Uterus (tissue), 4 donors: ENCODE data around the gene TOMM40. TPM values are rescaled to one million over a fixed set of nuclear protein-coding genes. Genes with fewer than 3 reads are reported as not detected.

Experiments
- DNase-seq, 2 donors: peaks; one replicate each; pipeline ENCODE4 v3.0.0-alpha.2; 2019 to 2020
- H3K27ac ChIP-seq, 2 donors: fragments of 200-600 bp; sonication (generic); 1 replicate in 1 of 2; 2 replicates in 1 of 2; pipeline ENCODE4 v1.5.1; 2016 to 2018
- H3K27me3 ChIP-seq, 2 donors: fragments of 200-600 bp; sonication (generic); one replicate each; pipeline ENCODE4 v1.5.1; 2018 to 2019; ENCODE audit warnings: control low read depth in 1 of 2
- H3K36me3 ChIP-seq, 2 donors: fragments of 200-600 bp; sonication (generic); one replicate each; pipeline ENCODE4 v1.5.1; 2019; ENCODE audit warnings: control low read depth in 1 of 2
- H3K4me1 ChIP-seq, 2 donors: fragments of 200-600 bp; sonication (generic); one replicate each; pipeline ENCODE4 v1.5.1; 2018 to 2019; ENCODE audit warnings: control low read depth in 1 of 2
- H3K4me3 ChIP-seq, 2 donors: fragments of 200-600 bp; sonication (generic); 1 replicate in 1 of 2; 2 replicates in 1 of 2; pipeline ENCODE4 v1.5.1; 2018 to 2019; ENCODE audit warnings: mild to moderate bottlenecking in 1 of 2
- H3K9me3 ChIP-seq, 2 donors: fragments of 200-600 bp; sonication (generic); one replicate each; pipeline ENCODE4 v1.5.1; 2019; ENCODE audit warnings: control low read depth in 1 of 2
- POLR2A ChIP-seq, 2 donors: fragments of 450-650 bp; IDR thresholded peaks; one replicate each; pipeline ENCODE4 v1.6.1; 2016; ENCODE audit warnings: antibody characterized with exemption in 2 of 2, mild to moderate bottlenecking in 1 of 2, moderate library complexity in 1 of 2
- intact Hi-C: fragments of 100-400 bp; cut with DNase I; formaldehyde crosslinking; loops from one replicate; pipeline ENCODE4 v1.15.1; 2023; ENCODE audit warnings: low total_unique reads
- total RNA-seq, 4 donors: library from RNA; depleted of rRNA in 3 of 4; stranded (reverse); fragments of >200 nt in 3 of 4; gene quantifications; one replicate each; pipeline versions ENCODE4 v1.1.0 to v1.2.4, GENCODE V29; 2014 to 2023
- TF ChIP-seq, protein P1 (sequence below), 4 experiments: fragments of 200-600 bp in 2 of 4; fragments of 450-650 bp in 2 of 4; sonication (generic) in 2 of 4; IDR thresholded peaks; one replicate each; pipeline ENCODE4 v1.5.1; 2016 to 2019; ENCODE audit warnings: antibody characterized with exemption in 4 of 4, mild to moderate bottlenecking in 2 of 4, moderate library complexity in 1 of 4
- donor health status: DM: yes; HTN: yes; CAD: no.

TOMM40 gene
- total RNA-seq, 4 donors from 2014 or later = 10.5 to 38.2 (median 24.1) TPM

GRCh38 chr19:44865196-44865767 is 25.8 kb upstream of the TOMM40 start:
- no peaks in the 10 kb centered on the region for H3K27me3 ChIP-seq
- intact Hi-C loops = no loop called here
- no peak overlapping the region for H3K4me3 ChIP-seq
- no peaks in the 10 kb centered on the region for H3K9me3 ChIP-seq
- no peaks in the 10 kb centered on the region for H3K36me3 ChIP-seq
- DNase-seq = no peak
- no peak overlapping the region for H3K27ac ChIP-seq
- H3K4me1 ChIP-seq = no peaks in the 10 kb centered on the region
- TF ChIP-seq, protein P1, sequence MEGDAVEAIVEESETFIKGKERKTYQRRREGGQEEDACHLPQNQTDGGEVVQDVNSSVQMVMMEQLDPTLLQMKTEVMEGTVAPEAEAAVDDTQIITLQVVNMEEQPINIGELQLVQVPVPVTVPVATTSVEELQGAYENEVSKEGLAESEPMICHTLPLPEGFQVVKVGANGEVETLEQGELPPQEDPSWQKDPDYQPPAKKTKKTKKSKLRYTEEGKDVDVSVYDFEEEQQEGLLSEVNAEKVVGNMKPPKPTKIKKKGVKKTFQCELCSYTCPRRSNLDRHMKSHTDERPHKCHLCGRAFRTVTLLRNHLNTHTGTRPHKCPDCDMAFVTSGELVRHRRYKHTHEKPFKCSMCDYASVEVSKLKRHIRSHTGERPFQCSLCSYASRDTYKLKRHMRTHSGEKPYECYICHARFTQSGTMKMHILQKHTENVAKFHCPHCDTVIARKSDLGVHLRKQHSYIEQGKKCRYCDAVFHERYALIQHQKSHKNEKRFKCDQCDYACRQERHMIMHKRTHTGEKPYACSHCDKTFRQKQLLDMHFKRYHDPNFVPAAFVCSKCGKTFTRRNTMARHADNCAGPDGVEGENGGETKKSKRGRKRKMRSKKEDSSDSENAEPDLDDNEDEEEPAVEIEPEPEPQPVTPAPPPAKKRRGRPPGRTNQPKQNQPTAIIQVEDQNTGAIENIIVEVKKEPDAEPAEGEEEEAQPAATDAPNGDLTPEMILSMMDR (IDR thresholded peaks at IDR 0.05) = no peak
- TF ChIP-seq POLR2A (IDR thresholded peaks at IDR 0.05) = no peak

- Histone ChIP-seq H3K36me3 (no peaks in the 10 kb centered on the region), H3K27ac (no peak overlapping the region), H3K4me3 (no peak overlapping the region), H3K27me3 (no peaks in the 10 kb centered on the region), H3K4me1 (no peaks in the 10 kb centered on the region), H3K9me3 (no peaks in the 10 kb centered on the region)
- no peak for DNase-seq
- TF ChIP-seq, protein P1 (IDR thresholded peaks at IDR 0.05) = no peak
- TF ChIP-seq POLR2A (IDR thresholded peaks at IDR 0.05) = no peak
- intact Hi-C loops = no loop called here
Measured at GRCh38 chr19:44866664-44867063, 24.4 kb upstream of the TOMM40 start.

DNA sequence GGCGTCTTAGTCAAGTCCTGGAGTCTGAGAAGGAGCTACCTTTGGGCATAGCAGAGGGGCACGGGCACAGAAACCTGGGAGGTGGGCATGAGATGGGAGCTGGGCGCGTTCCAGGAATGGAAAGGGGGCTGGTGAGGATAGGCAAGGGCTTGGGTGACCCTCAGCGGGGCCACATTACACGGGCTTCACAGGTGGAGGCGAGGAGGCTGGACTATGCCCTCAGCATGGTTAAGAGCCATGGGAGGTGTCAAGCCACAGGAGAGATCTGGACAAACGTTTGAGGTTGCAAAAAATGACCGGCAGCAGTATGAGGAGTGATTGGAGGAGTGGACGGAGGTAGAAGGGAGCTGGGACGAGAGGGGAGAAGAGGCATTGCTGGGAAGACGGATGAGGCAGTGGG is 23.5 kb upstream of the TOMM40 start:
- H3K9me3 ChIP-seq = no peaks in the 10 kb centered on the region
- H3K4me1 ChIP-seq = no peaks in the 10 kb centered on the region
- no peak overlapping the region for H3K4me3 ChIP-seq
- no peaks in the 10 kb centered on the region for H3K36me3 ChIP-seq
- no peaks in the 10 kb centered on the region for H3K27me3 ChIP-seq
- TF ChIP-seq, protein P1 (IDR thresholded peaks at IDR 0.05) = no peak
- TF ChIP-seq POLR2A (IDR thresholded peaks at IDR 0.05) = no peak
- intact Hi-C loops = no loop called here
- peak overlapping the region in 1 of 2 donors; percentile 41 for H3K27ac ChIP-seq
- DNase-seq = no peak

GRCh38 chr19:44869733-44870470 is 21.2 kb upstream of the TOMM40 start:
- intact Hi-C loops = no loop called here
- no peaks in the 10 kb centered on the region for H3K27me3 ChIP-seq
- DNase-seq = no peak
- peak overlapping the region; percentile 18 to 21 for H3K27ac ChIP-seq
- H3K4me1 ChIP-seq = no peaks in the 10 kb centered on the region
- no peak for TF ChIP-seq POLR2A (IDR thresholded peaks at IDR 0.05)
- TF ChIP-seq, protein P1 (IDR thresholded peaks at IDR 0.05) = no peak
- H3K4me3 ChIP-seq = no peak overlapping the region
- H3K36me3 ChIP-seq = no peaks in the 10 kb centered on the region
- no peaks in the 10 kb centered on the region for H3K9me3 ChIP-seq

DNA sequence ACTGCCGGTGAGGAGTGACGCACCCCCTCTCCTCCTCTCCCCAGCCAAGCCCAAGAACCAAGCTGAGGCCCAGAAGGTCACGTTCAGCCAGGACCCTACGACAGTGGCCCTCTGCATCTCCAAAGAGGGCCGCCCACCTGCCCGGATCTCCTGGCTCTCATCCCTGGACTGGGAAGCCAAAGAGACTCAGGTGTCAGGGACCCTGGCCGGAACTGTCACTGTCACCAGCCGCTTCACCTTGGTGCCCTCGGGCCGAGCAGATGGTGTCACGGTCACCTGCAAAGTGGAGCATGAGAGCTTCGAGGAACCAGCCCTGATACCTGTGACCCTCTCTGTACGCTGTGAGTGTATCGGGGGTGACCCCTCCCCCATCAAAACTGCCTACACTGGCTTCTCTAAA is 19.2 kb upstream of the TOMM40 start:
- no peak for TF ChIP-seq POLR2A (IDR thresholded peaks at IDR 0.05)
- TF ChIP-seq, protein P1 (IDR thresholded peaks at IDR 0.05) = no peak
- Histone ChIP-seq H3K27ac (no peak overlapping the region), H3K36me3 (no peaks in the 10 kb centered on the region), H3K4me1 (no peaks in the 10 kb centered on the region), H3K27me3 (no peaks in the 10 kb centered on the region), H3K9me3 (no peaks in the 10 kb centered on the region), H3K4me3 (no peak overlapping the region)
- intact Hi-C loops = no loop called here
- DNase-seq = no peak
